D721Med (cell line): ENCODE data around the gene LINS1.
"Not testable (repeated sequence)": the region's sequence is repeated elsewhere in the genome, so short reads cannot be mapped to it uniquely, and the experiment has no call there.

Source experiments
- DNase-seq: peaks from one replicate; pipeline ENCODE4 v3.0.0; 2011; ENCODE audit warnings: low spot score; ENCODE audit not compliant: insufficient read length
- FAIRE-seq: peaks from 2 replicates; lab custom pipeline; 2011; peaks lifted over from hg19 to GRCh38; lab: Jason Lieb, UNC
- CTCF ChIP-seq: IDR thresholded peaks from 2 replicates; pipeline ENCODE4 v1.5.1; 2012; ENCODE audit warnings: mild to moderate bottlenecking, control low read depth; ENCODE audit not compliant: insufficient read depth; ENCODE audit errors: missing control alignments

LINS1 gene

GRCh38 chr15:100592898-100593297 lies 9.1 kb downstream of the LINS1 start:
- DNase-seq (no peak), FAIRE-seq (no peak)
- no peak for TF ChIP-seq CTCF

GRCh38 chr15:100591835-100592234 lies 10.1 kb downstream of the LINS1 start:
- DNase-seq (no peak), FAIRE-seq (no peak)
- TF ChIP-seq CTCF, result no peak

GRCh38 chr15:100591163-100591562 lies 10.8 kb downstream of the LINS1 start:
- not testable (repeated sequence) for FAIRE-seq, DNase-seq

- no peak for DNase-seq
- no peak for TF ChIP-seq CTCF
- FAIRE-seq, result no peak
Measured at GRCh38 chr15:100588638-100589242, 13.2 kb downstream of the LINS1 start.

GRCh38 chr15:100580414-100580813 lies 21.6 kb downstream of the LINS1 start:
- TF ChIP-seq CTCF, result no peak
- DNase-seq (no peak), FAIRE-seq (no peak)

GRCh38 chr15:100573526-100573925 lies 28.5 kb downstream of the LINS1 start:
- no peak for DNase-seq
- TF ChIP-seq CTCF, result no peak
- no peak for FAIRE-seq

GRCh38 chr15:100572362-100572983 lies 29.5 kb downstream of the LINS1 start:
- peak; percentile 38 for TF ChIP-seq CTCF
- no peak for DNase-seq
- FAIRE-seq, result no peak
